B cell (primary cell): ENCODE measurements around the gene INF2. TPM values are rescaled to one million over a fixed set of nuclear protein-coding genes. Genes with fewer than 3 reads are reported as not detected.

Experiments
- ATAC-seq: fragments of 200-7000 bp; cut with Tn5 transposase; one replicate; pipeline ENCODE4 v1.10.0; 2021; ENCODE audit warnings: low read depth, mild to moderate bottlenecking, moderate number of reproducible peaks, moderate library complexity
- CTCF ChIA-PET: fragments of 350-600 bp; sonication (Branson Sonifier 250); formaldehyde crosslinking; loops from one replicate; lab custom pipeline; 2021; ENCODE audit warnings: antibody characterized with exemption, inconsistent platforms; lab: Charles Lee
- POLR2A ChIA-PET: fragments of 350-600 bp; sonication (Branson Sonifier 250); formaldehyde crosslinking; loops from one replicate; lab custom pipeline; 2021; ENCODE audit warnings: antibody characterized with exemption; lab: Charles Lee
- DNase-seq: peaks from one replicate; pipeline ENCODE4 v3.0.0; 2013
- H2AFZ ChIP-seq: 2 replicates; pipeline ENCODE4 v1.6.1; 2012; ENCODE audit warnings: mild to moderate bottlenecking, low read depth, low read length; ENCODE audit not compliant: insufficient read depth, poor library complexity, severe bottlenecking
- H3K27ac ChIP-seq, 2 donors: 1 replicate in 1 of 2; 2 replicates in 1 of 2; pipeline ENCODE4 v1.5.1; 2012 to 2013; ENCODE audit warnings: low read length in 2 of 2, mild to moderate bottlenecking in 2 of 2, moderate library complexity in 1 of 2
- H3K27me3 ChIP-seq, 4 experiments: fragments of 200-600 bp in 1 of 4; sonication (generic) in 1 of 4; replicated peaks in 1 of 4; 1 replicate in 2 of 4; 2 replicates in 2 of 4; pipeline versions ENCODE4 v1.6.1 to v1.7.0; 2013 to 2016; ENCODE audit warnings: low read length in 3 of 4, mild to moderate bottlenecking in 2 of 4, mixed read lengths in 1 of 4, moderate library complexity in 1 of 4; ENCODE audit not compliant: insufficient read depth in 4 of 4, control insufficient read depth in 3 of 4; ENCODE audit errors: control extremely low read depth in 1 of 4
- H3K36me3 ChIP-seq, 2 experiments: replicated peaks in 1 of 2; 1 replicate in 1 of 2; 2 replicates in 1 of 2; pipeline versions ENCODE4 v1.6.1 to v1.7.1; 2013; ENCODE audit warnings: low read length in 1 of 2; ENCODE audit not compliant: insufficient read depth in 2 of 2, control insufficient read depth in 1 of 2; ENCODE audit errors: control extremely low read depth in 1 of 2, extremely low read depth in 1 of 2
- H3K4me1 ChIP-seq, 2 donors: fragments of 200-600 bp in 1 of 2; sonication (generic) in 1 of 2; 1 replicate in 1 of 2; 2 replicates in 1 of 2; pipeline versions ENCODE4 v1.5.1 to v1.6.1; 2013 to 2017; ENCODE audit warnings: low read length in 2 of 2; ENCODE audit not compliant: control insufficient read depth in 2 of 2, insufficient read depth in 2 of 2
- H3K4me2 ChIP-seq: replicated peaks from 2 replicates; pipeline ENCODE3; 2012; ENCODE audit warnings: mild to moderate bottlenecking, low read depth, low read length; ENCODE audit not compliant: poor library complexity, severe bottlenecking
- H3K4me3 ChIP-seq, 5 experiments: fragments of 200-600 bp in 1 of 5; sonication (generic) in 1 of 5; 1 replicate in 3 of 5; 2 replicates in 2 of 5; pipeline versions ENCODE4 v1.5.1 to v1.7.0; 2011 to 2016; ENCODE audit warnings: low read length in 4 of 5, mild to moderate bottlenecking in 4 of 5, low read depth in 2 of 5, control low read depth in 1 of 5, moderate library complexity in 1 of 5; ENCODE audit not compliant: insufficient read depth in 1 of 5; ENCODE audit errors: control extremely low read depth in 1 of 5, extremely low read depth in 1 of 5
- H3K79me2 ChIP-seq: fragments of 200-600 bp; sonication (generic); one replicate; pipeline ENCODE4 v1.6.0; 2016; ENCODE audit warnings: low read length; ENCODE audit not compliant: control insufficient read depth, insufficient read depth
- H3K9ac ChIP-seq: fragments of 200-600 bp; sonication (generic); 2 replicates; pipeline ENCODE4 v1.6.1; 2017; ENCODE audit warnings: mild to moderate bottlenecking, low read length, moderate library complexity
- H3K9me3 ChIP-seq, 3 donors: one replicate each; pipeline versions ENCODE4 v1.6.1 to v1.7.1; 2013; ENCODE audit warnings: low read length in 2 of 3; ENCODE audit not compliant: control insufficient read depth in 2 of 3, insufficient read depth in 1 of 3; ENCODE audit errors: control extremely low read depth in 1 of 3
- H4K20me1 ChIP-seq: 2 replicates; pipeline ENCODE4 v1.6.0; 2012; ENCODE audit warnings: mild to moderate bottlenecking, low read length; ENCODE audit not compliant: insufficient read depth, control insufficient read depth, poor library complexity, severe bottlenecking
- H3K27ac Mint-ChIP-seq: one replicate; pipeline ENCODE4 v1.8.0; 2021; ENCODE audit warnings: mixed read lengths
- H3K27me3 Mint-ChIP-seq: one replicate; pipeline ENCODE4 v1.8.0; 2021; ENCODE audit warnings: mixed read lengths
- H3K4me1 Mint-ChIP-seq: one replicate; pipeline ENCODE4 v1.8.0; 2021; ENCODE audit warnings: mixed read lengths
- H3K4me3 Mint-ChIP-seq: one replicate; pipeline ENCODE4 v1.8.0; 2021; ENCODE audit warnings: mixed read lengths
- H3K9me3 Mint-ChIP-seq: one replicate; pipeline ENCODE4 v1.8.0; 2022; ENCODE audit warnings: mixed read lengths; ENCODE audit not compliant: insufficient read depth
- EZH2 ChIP-seq: IDR thresholded peaks from 2 replicates; pipeline ENCODE4 v1.6.1; 2012; ENCODE audit warnings: borderline replicate concordance, low read depth, mild to moderate bottlenecking, moderate library complexity, low read length; ENCODE audit not compliant: insufficient read depth, poor library complexity, severe bottlenecking
- WGBS: methylation state at CpG from one replicate; pipeline ENCODE4 v1.1.5; 2013; ENCODE audit warnings: missing lambda C conversion rate; ENCODE audit not compliant: insufficient coverage; 5-methylcytosine and 5-hydroxymethylcytosine counted together
- intact Hi-C: fragments of 100-400 bp; cut with micrococcal nuclease; formaldehyde crosslinking; loops from one replicate; pipeline ENCODE4 v1.10.0; 2022
- polyA plus RNA-seq: library from polyadenylated mRNA; depleted of rRNA; stranded (reverse); fragments of >200 nt; gene quantifications from 2 replicates; pipeline ENCODE4 v1.2.3, GENCODE V29; 2012
- total RNA-seq, 2 donors: library from RNA; stranded (reverse); fragments of 120-200 nt in 1 of 2; gene quantifications; 1 replicate in 1 of 2; 2 replicates in 1 of 2; pipeline versions ENCODE4 v1.2.3 to v1.2.4, GENCODE V29; 2013 to 2022
- TF ChIP-seq, protein P1 (sequence below): fragments of 200-600 bp; IDR thresholded peaks from one replicate; pipeline ENCODE4 v1.8.0; 2022; ENCODE audit warnings: antibody characterized with exemption, mild to moderate bottlenecking

Gene INF2
- total and polyA plus RNA-seq, 2 donors (not counting 1 experiment from before 2014, with no cell fraction given) = 90.2 to 100 TPM

DNA sequence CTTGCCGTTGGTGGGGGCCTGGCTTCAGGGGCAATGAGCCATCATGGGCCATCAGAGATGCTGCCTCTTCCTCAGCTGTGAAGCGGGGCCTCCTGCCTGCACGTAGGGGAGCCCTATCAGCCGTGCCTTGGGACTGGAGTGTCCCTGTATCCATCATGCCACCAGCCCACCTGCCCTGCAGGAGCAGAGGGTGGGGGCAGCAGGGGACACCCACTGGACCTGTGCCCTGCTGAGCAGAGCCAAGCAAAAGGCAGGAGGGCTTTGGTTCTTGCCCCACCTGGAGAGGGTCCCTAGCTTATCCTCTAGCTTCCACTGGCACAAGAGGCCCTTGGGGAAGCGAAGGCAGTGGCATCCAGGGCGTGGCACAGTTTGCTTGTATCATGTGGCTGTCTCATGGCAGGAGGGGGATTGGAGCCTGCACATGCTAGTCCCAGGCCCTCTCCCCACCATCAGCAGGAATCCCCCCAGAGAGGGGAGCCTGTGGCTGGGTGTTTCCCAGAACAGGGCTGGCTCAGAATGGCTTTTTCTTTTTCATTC is 44.7 kb downstream of the INF2 start:
- Histone ChIP-seq H3K36me3 (no peaks in the 10 kb centered on the region), H2AFZ (no peak overlapping the region), H3K27ac (no peak overlapping the region), H3K4me2 (no peak overlapping the region), H3K9me3 (no peaks in the 10 kb centered on the region), H3K79me2 (no peaks in the 10 kb centered on the region), H4K20me1 (no peaks in the 10 kb centered on the region), H3K27me3 (peaks cover 0 to 5% (median 1%) of the 10 kb centered on the region in 4 experiments), H3K9ac (no peak overlapping the region), H3K4me3 (no peak overlapping the region), H3K4me1 (no peaks in the 10 kb centered on the region)
- Mint-ChIP-seq H3K27ac (no peak overlapping the region), H3K9me3 (no peaks in the 10 kb centered on the region), H3K4me3 (no peak overlapping the region), H3K27me3 (no peaks in the 10 kb centered on the region), H3K4me1 (no peaks in the 10 kb centered on the region)
- no peak for DNase-seq
- ChIA-PET POLR2A (no interaction called here), CTCF (no interaction called here)
- WGBS = 87% methylated on average over 4 of the region's 6 CpGs
- intact Hi-C loops = no loop called here
- no peak for ATAC-seq
- TF ChIP-seq EZH2 = no peak
- TF ChIP-seq, protein P1, sequence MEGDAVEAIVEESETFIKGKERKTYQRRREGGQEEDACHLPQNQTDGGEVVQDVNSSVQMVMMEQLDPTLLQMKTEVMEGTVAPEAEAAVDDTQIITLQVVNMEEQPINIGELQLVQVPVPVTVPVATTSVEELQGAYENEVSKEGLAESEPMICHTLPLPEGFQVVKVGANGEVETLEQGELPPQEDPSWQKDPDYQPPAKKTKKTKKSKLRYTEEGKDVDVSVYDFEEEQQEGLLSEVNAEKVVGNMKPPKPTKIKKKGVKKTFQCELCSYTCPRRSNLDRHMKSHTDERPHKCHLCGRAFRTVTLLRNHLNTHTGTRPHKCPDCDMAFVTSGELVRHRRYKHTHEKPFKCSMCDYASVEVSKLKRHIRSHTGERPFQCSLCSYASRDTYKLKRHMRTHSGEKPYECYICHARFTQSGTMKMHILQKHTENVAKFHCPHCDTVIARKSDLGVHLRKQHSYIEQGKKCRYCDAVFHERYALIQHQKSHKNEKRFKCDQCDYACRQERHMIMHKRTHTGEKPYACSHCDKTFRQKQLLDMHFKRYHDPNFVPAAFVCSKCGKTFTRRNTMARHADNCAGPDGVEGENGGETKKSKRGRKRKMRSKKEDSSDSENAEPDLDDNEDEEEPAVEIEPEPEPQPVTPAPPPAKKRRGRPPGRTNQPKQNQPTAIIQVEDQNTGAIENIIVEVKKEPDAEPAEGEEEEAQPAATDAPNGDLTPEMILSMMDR = no peak

DNA sequence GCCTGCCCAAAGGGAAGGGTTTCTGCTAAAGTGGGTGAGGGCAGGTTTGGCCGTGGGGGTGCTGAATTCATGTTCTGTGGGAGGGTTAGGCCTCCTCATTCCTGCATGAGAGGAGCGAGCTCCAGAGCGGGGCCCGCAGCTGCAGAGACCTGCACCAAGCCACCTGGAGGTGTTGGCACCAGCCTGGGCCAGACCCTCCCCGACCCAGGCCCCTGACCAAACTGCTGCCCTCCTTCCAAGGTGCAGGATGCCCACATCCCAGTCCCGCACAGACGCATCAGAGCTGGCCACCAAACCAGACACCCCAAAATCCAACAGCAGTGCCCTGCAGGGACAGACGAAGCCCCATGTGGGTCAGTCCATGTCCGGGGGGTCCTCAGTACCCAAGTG is 45.2 kb downstream of the INF2 start:
- CTCF ChIA-PET = no interaction called here
- H3K79me2 ChIP-seq = no peaks in the 10 kb centered on the region
- H2AFZ ChIP-seq = no peak overlapping the region
- H3K4me2 ChIP-seq = no peak overlapping the region
- no peaks in the 10 kb centered on the region for H3K4me1 Mint-ChIP-seq
- peaks cover 0 to 5% (median 1%) of the 10 kb centered on the region in 4 experiments for H3K27me3 ChIP-seq
- H3K27ac Mint-ChIP-seq = no peak overlapping the region
- intact Hi-C loops = no loop called here
- H3K9me3 ChIP-seq = no peaks in the 10 kb centered on the region
- WGBS = 93% methylated on average over 9 of the region's 9 CpGs
- H3K36me3 ChIP-seq = no peaks in the 10 kb centered on the region
- H3K4me3 Mint-ChIP-seq = no peak overlapping the region
- H3K9me3 Mint-ChIP-seq = no peaks in the 10 kb centered on the region
- H4K20me1 ChIP-seq = no peaks in the 10 kb centered on the region
- TF ChIP-seq EZH2 = no peak
- TF ChIP-seq, protein P1 = no peak
- DNase-seq (no peak), ATAC-seq (no peak)
- no peak overlapping the region for H3K4me3 ChIP-seq
- no peaks in the 10 kb centered on the region for H3K27me3 Mint-ChIP-seq
- H3K4me1 ChIP-seq = no peaks in the 10 kb centered on the region
- no peak overlapping the region for H3K27ac ChIP-seq
- no peak overlapping the region for H3K9ac ChIP-seq
- POLR2A ChIA-PET = no interaction called here
